ENCODE data around the gene PURB. TPM values are rescaled to one million over a fixed set of nuclear protein-coding genes. Genes with fewer than 3 reads are reported as not detected.

Gene PURB
- total and polyA plus RNA-seq, 9 of the 15 experiments (the other 6 are each of a cell fraction or from before 2014, with no cell fraction given): 1.6 to 14.1 (median 8.8) TPM

GRCh38 chr7:44847920-44848634, 37.3 kb downstream of the PURB start, which contains the start of gene H2AZ2 (continued):
- TF ChIP-seq ILK (tag; IDR thresholded peaks at IDR 0.05; ENCODE audit: borderline replicate concordance, low read depth): no peak
- TF ChIP-seq, protein P1, sequence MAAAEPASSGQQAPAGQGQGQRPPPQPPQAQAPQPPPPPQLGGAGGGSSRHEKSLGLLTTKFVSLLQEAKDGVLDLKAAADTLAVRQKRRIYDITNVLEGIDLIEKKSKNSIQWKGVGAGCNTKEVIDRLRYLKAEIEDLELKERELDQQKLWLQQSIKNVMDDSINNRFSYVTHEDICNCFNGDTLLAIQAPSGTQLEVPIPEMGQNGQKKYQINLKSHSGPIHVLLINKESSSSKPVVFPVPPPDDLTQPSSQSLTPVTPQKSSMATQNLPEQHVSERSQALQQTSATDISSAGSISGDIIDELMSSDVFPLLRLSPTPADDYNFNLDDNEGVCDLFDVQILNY (CRISPR knock-in tag; IDR thresholded peaks at IDR 0.05): no peak
- TF ChIP-seq ELF1 (tag; IDR thresholded peaks at IDR 0.05): no peak; the same call in 1 of the 2 replicates
- 0 out of 2 replicates have a peak, but pooled peaks have one; percentile 13 for TF ChIP-seq BHLHE40 (IDR thresholded peaks at IDR 0.05; ENCODE audit: low read length)
- TF ChIP-seq PHB (CRISPR knock-in tag; IDR thresholded peaks at IDR 0.05): no peak; the same call in 1 of the 2 replicates
- TF ChIP-seq ZNF354B (CRISPR knock-in tag; IDR thresholded peaks at IDR 0.05): no peak
- TF ChIP-seq HMGN3 (IDR thresholded peaks at IDR 0.05; ENCODE audit: borderline replicate concordance, extremely low read depth, insufficient read length, low read depth, low read length): peak; percentile 79
- peak; percentile 38 for TF ChIP-seq MEIS2 (IDR thresholded peaks at IDR 0.05; ENCODE audit: partially characterized antibody)
- TF ChIP-seq, protein P2, sequence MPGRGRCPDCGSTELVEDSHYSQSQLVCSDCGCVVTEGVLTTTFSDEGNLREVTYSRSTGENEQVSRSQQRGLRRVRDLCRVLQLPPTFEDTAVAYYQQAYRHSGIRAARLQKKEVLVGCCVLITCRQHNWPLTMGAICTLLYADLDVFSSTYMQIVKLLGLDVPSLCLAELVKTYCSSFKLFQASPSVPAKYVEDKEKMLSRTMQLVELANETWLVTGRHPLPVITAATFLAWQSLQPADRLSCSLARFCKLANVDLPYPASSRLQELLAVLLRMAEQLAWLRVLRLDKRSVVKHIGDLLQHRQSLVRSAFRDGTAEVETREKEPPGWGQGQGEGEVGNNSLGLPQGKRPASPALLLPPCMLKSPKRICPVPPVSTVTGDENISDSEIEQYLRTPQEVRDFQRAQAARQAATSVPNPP (IDR thresholded peaks at IDR 0.05; ENCODE audit: borderline replicate concordance, insufficient read depth, insufficient read length): no peak
- TF ChIP-seq MCM7 (IDR thresholded peaks at IDR 0.05): no peak
- TF ChIP-seq ZBTB43 (CRISPR knock-in tag; IDR thresholded peaks at IDR 0.05): no peak
- no peak for TF ChIP-seq EWSR1 (IDR thresholded peaks at IDR 0.05; ENCODE audit: borderline replicate concordance, low read depth, partially characterized antibody)
- TF ChIP-seq, protein P3, sequence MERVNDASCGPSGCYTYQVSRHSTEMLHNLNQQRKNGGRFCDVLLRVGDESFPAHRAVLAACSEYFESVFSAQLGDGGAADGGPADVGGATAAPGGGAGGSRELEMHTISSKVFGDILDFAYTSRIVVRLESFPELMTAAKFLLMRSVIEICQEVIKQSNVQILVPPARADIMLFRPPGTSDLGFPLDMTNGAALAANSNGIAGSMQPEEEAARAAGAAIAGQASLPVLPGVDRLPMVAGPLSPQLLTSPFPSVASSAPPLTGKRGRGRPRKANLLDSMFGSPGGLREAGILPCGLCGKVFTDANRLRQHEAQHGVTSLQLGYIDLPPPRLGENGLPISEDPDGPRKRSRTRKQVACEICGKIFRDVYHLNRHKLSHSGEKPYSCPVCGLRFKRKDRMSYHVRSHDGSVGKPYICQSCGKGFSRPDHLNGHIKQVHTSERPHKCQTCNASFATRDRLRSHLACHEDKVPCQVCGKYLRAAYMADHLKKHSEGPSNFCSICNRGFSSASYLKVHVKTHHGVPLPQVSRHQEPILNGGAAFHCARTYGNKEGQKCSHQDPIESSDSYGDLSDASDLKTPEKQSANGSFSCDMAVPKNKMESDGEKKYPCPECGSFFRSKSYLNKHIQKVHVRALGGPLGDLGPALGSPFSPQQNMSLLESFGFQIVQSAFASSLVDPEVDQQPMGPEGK (CRISPR knock-in tag; IDR thresholded peaks at IDR 0.05; ENCODE audit: borderline replicate concordance): no peak
- no peak for TF ChIP-seq ZNF696 (CRISPR knock-in tag; conservative IDR thresholded peaks at IDR 0.05)
- no peak for TF ChIP-seq SNAPC5 (CRISPR knock-in tag; IDR thresholded peaks at IDR 0.05)
- TF ChIP-seq RCOR1 (IDR thresholded peaks at IDR 0.05; ENCODE audit: borderline replicate concordance in 1 of 2, low read depth in 2 of 2, low read length in 2 of 2): peak in 1 of 2 experiments; percentile 34; a peak in 2 of 4 replicates
- TF ChIP-seq KLF13 (tag; IDR thresholded peaks at IDR 0.05; ENCODE audit: borderline replicate concordance, low read depth): peak; percentile 61; the same call in 1 of the 2 replicates
- TF ChIP-seq NR1H2 (CRISPR knock-in tag; IDR thresholded peaks at IDR 0.05): no peak
- TF ChIP-seq FOXK2 (conservative IDR thresholded peaks at IDR 0.05 in 1 of 2, IDR thresholded peaks at IDR 0.05 in 1 of 2; ENCODE audit: low read depth in 2 of 2): peak; percentile 62 to 74; a peak in 3 of 4 replicates
- TF ChIP-seq TEAD1 (CRISPR knock-in tag; IDR thresholded peaks at IDR 0.05): no peak
- TF ChIP-seq PYGO2 (tag; IDR thresholded peaks at IDR 0.05): no peak
- no peak for TF ChIP-seq ZFPM2 (CRISPR knock-in tag; IDR thresholded peaks at IDR 0.05)
- TF ChIP-seq RAD51 (IDR thresholded peaks at IDR 0.05; ENCODE audit: borderline replicate concordance, low read depth): no peak

Measured in K562 (cell line).